GM12878 (cell line): ENCODE measurements around the gene SCRT2. TPM values are rescaled to one million over a fixed set of nuclear protein-coding genes. Genes with fewer than 3 reads are reported as not detected.

Source experiments
- ATAC-seq: fragments of 200-7000 bp; cut with Tn5 transposase; 3 replicates; pipeline ENCODE4 v1.9.1; 2020; ENCODE audit warnings: mild to moderate bottlenecking, moderate library complexity
- BruUV-seq: library from RNA; stranded (reverse); fragments of 400-500 nt; replicated peaks from 2 replicates; lab custom pipeline; 2021; lab: Mats Ljungman, UMichigan
- CTCF ChIA-PET: fragments of 300-600 bp; sonication (Branson Sonifier 250); formaldehyde crosslinking; extraction: SDS; loops from one replicate; lab custom pipeline; 2021; ENCODE audit warnings: inconsistent platforms; lab: Yijun Ruan, JAX
- POLR2A ChIA-PET: fragments of 350-600 bp; formaldehyde crosslinking; extraction: SDS; loops from one replicate; lab custom pipeline; 2021; ENCODE audit warnings: inconsistent platforms; lab: Charles Lee
- RAD21 ChIA-PET: fragments of 300-600 bp; sonication (Branson Sonifier 250); formaldehyde crosslinking; loops from one replicate; lab custom pipeline; 2023; ENCODE audit warnings: antibody characterized with exemption; ENCODE audit not compliant: unreplicated experiment; lab: Charles Lee
- SMC1A ChIA-PET: fragments of 300-600 bp; sonication (Branson Sonifier 250); formaldehyde crosslinking; loops from one replicate; lab custom pipeline; 2023; ENCODE audit not compliant: unreplicated experiment, uncharacterized antibody; lab: Charles Lee
- DNase-seq: peaks from one replicate; pipeline ENCODE4 v3.0.0-alpha.2; 2011; ENCODE audit warnings: low read depth, low spot score
- FAIRE-seq: peaks from 3 replicates; lab custom pipeline; 2011; peaks lifted over from hg19 to GRCh38; lab: Jason Lieb, UNC
- H2AFZ ChIP-seq: 2 replicates; pipeline ENCODE4 v1.6.0; 2011; ENCODE audit warnings: low read depth, low read length, control low read depth; ENCODE audit not compliant: control insufficient read depth
- H3K27ac ChIP-seq: 2 replicates; pipeline ENCODE4 v1.5.1; 2011; ENCODE audit warnings: control low read depth; ENCODE audit not compliant: control insufficient read depth, insufficient read depth
- H3K27me3 ChIP-seq, 2 experiments: replicated peaks in 1 of 2; 2 replicates each; pipeline versions ENCODE4 v1.6.0 to v1.6.1; 2011; ENCODE audit warnings: low read length in 1 of 2; ENCODE audit not compliant: control insufficient read depth in 2 of 2, insufficient read depth in 2 of 2
- H3K36me3 ChIP-seq, 2 experiments: 2 replicates each; pipeline ENCODE4 v1.5.1; 2011; ENCODE audit warnings: low read length in 1 of 2; ENCODE audit not compliant: control insufficient read depth in 2 of 2, insufficient read depth in 2 of 2
- H3K4me1 ChIP-seq: 2 replicates; pipeline ENCODE4 v1.6.1; 2011; ENCODE audit warnings: mild to moderate bottlenecking, low read length, moderate library complexity, mixed read lengths; ENCODE audit not compliant: control insufficient read depth, insufficient read depth
- H3K4me2 ChIP-seq: 2 replicates; pipeline ENCODE4 v1.6.0; 2011; ENCODE audit warnings: control low read depth; ENCODE audit not compliant: control insufficient read depth, insufficient read depth
- H3K4me3 ChIP-seq: fragments of 200-600 bp; sonication (generic); 2 replicates; pipeline ENCODE4 v1.5.1; 2016
- H3K79me2 ChIP-seq: 2 replicates; pipeline ENCODE4 v1.6.0; 2011; ENCODE audit warnings: low read length; ENCODE audit not compliant: control insufficient read depth, insufficient read depth
- H3K9ac ChIP-seq: 2 replicates; pipeline ENCODE4 v1.8.0; 2011; ENCODE audit warnings: low read length, control low read depth, mixed read lengths; ENCODE audit not compliant: control insufficient read depth, insufficient read depth
- H3K9me3 ChIP-seq: replicated peaks from 3 replicates; pipeline ENCODE4 v1.5.1; 2011; ENCODE audit warnings: mild to moderate bottlenecking, low read length; ENCODE audit not compliant: control insufficient read depth, insufficient read depth
- H4K20me1 ChIP-seq: 2 replicates; pipeline ENCODE4 v1.6.0; 2011; ENCODE audit not compliant: control insufficient read depth, insufficient read depth
- ATF3 ChIP-seq: IDR thresholded peaks from 2 replicates; pipeline ENCODE4 v1.6.1; 2011; ENCODE audit warnings: low read depth, mild to moderate bottlenecking, low read length, moderate library complexity, borderline replicate concordance; ENCODE audit errors: extremely low read depth
- CREM ChIP-seq: IDR thresholded peaks from 2 replicates; pipeline ENCODE4 v1.6.1; 2014; ENCODE audit warnings: antibody characterized with exemption, low read depth
- ELK1 ChIP-seq: IDR thresholded peaks from 2 replicates; pipeline ENCODE4 v1.6.1; 2012; ENCODE audit warnings: low read depth, low read length, improper control_type of control experiment
- IRF4 ChIP-seq: IDR thresholded peaks from 2 replicates; pipeline ENCODE4 v1.6.1; 2011; ENCODE audit warnings: low read depth, low read length
- NR2F1 ChIP-seq: fragments of 450-650 bp; conservative IDR thresholded peaks from 2 replicates; pipeline ENCODE4 v1.6.1; 2017; ENCODE audit warnings: mild to moderate bottlenecking
- PBX3 ChIP-seq: IDR thresholded peaks from 2 replicates; pipeline ENCODE4 v1.6.1; 2011; ENCODE audit warnings: mild to moderate bottlenecking, low read depth, low read length, moderate library complexity; ENCODE audit not compliant: insufficient replicate concordance
- PRDM15 ChIP-seq: fragments of 450-650 bp; formaldehyde crosslinking; IDR thresholded peaks from 2 replicates; pipeline ENCODE4 v1.4.0; 2020; ENCODE audit warnings: mild to moderate bottlenecking, moderate library complexity
- RFX5 ChIP-seq: IDR thresholded peaks from 2 replicates; pipeline ENCODE4 v1.6.1; 2011; ENCODE audit warnings: low read depth, low read length, improper control_type of control experiment
- SMAD5 ChIP-seq: IDR thresholded peaks from 2 replicates; pipeline ENCODE4 v1.6.1; 2016; ENCODE audit warnings: antibody characterized with exemption, low read depth
- SREBF2 ChIP-seq: IDR thresholded peaks from 2 replicates; pipeline ENCODE4 v1.6.1; 2012; ENCODE audit warnings: mild to moderate bottlenecking, low read length
- SRF ChIP-seq, 2 experiments: IDR thresholded peaks; 2 replicates each; pipeline ENCODE4 v1.6.1; 2011; ENCODE audit warnings: low read depth in 2 of 2, low read length in 2 of 2, mild to moderate bottlenecking in 1 of 2, moderate library complexity in 1 of 2
- ZNF217 ChIP-seq: fragments of 450-650 bp; IDR thresholded peaks from 2 replicates; pipeline ENCODE4 v1.6.1; 2017; ENCODE audit warnings: antibody characterized with exemption, mild to moderate bottlenecking
- ZNF687 ChIP-seq: fragments of 450-650 bp; IDR thresholded peaks from 2 replicates; pipeline ENCODE4 v1.6.1; 2017; ENCODE audit warnings: mild to moderate bottlenecking, moderate library complexity
- WGBS: methylation state at CpG from one replicate; pipeline ENCODE4 v1.1.6; 2016; ENCODE audit warnings: low lambda C conversion rate; ENCODE audit not compliant: insufficient replicate concordance, insufficient coverage; ENCODE audit errors: missing lambda C conversion rate; 5-methylcytosine and 5-hydroxymethylcytosine counted together
- in situ Hi-C: fragments of 300-500 bp; cut with MboI; formaldehyde crosslinking; loops from 9 replicates; pipeline ENCODE4 v1.14.3; 2018; ENCODE audit warnings: mixed read lengths
- intact Hi-C: fragments of 100-400 bp; cut with micrococcal nuclease; formaldehyde crosslinking; loops from one replicate; pipeline ENCODE4 v1.14.2; 2022; ENCODE audit not compliant: unreplicated experiment
- polyA plus RNA-seq, 11 experiments: library from polyadenylated mRNA; depleted of rRNA in 4 of 11; unstranded in 6 of 11; stranded (reverse) in 5 of 11; fragments of >200 nt; fragmentation: Nextera tagmentation in 4 of 11; fragmentation: Illumina TruSeq in 1 of 11; extraction: Ambion mirVana in 4 of 11; extraction: Trizol in 1 of 11; gene quantifications; 1 replicate in 1 of 11; 2 replicates in 10 of 11; pipeline versions ENCODE4 v1.2.1 to v1.2.3, GENCODE V29; 2011 to 2016; ENCODE audit warnings: inconsistent platforms in 2 of 11, missing spikeins in 2 of 11, low read depth in 1 of 11
- total RNA-seq, 4 experiments: library from RNA; depleted of rRNA in 3 of 4; stranded (reverse); fragments of >200 nt in 3 of 4; fragmentation: Illumina TruSeq in 1 of 4; extraction: Trizol in 1 of 4; gene quantifications; 2 replicates each; pipeline versions ENCODE4 v1.2.1 to v1.2.3, GENCODE V29; 2013 to 2021

SCRT2 gene
- total and polyA plus RNA-seq, 10 of the 15 experiments (the other 5 are each of a cell fraction or from before 2014, with no cell fraction given) = not detected

GRCh38 chr20:622161-622560, 53.4 kb downstream of the SCRT2 start:
- DNase-seq (no peak), FAIRE-seq (no peak), ATAC-seq (no peak)
- Histone ChIP-seq H3K27me3 (peaks cover 0 to 3% of the 10 kb centered on the region in 2 experiments; a peak in 2 of 4 replicates), H3K9ac (no peak overlapping the region), H3K79me2 (no peaks in the 10 kb centered on the region), H3K36me3 (no peaks in the 10 kb centered on the region), H2AFZ (no peak overlapping the region), H3K9me3 (peaks cover 4% of the 10 kb centered on the region), H3K4me2 (no peak overlapping the region), H3K27ac (no peak overlapping the region), H4K20me1 (no peaks in the 10 kb centered on the region), H3K4me1 (no peaks in the 10 kb centered on the region), H3K4me3 (no peak overlapping the region)
- in situ Hi-C loops (no loop called here), intact Hi-C loops (no loop called here)
- CTCF ChIA-PET = no interaction called here
- POLR2A ChIA-PET = no interaction called here
- SMC1A ChIA-PET = no interaction called here
- no TSS peak for BruUV-seq
- WGBS = 7% methylated on average over 7 of the region's 7 CpGs
- RAD21 ChIA-PET = no interaction called here
- TF ChIP-seq SMAD5 (no peak), SREBF2 (no peak), SRF (IDR thresholded peaks at IDR 0.05; ENCODE audit: low read depth in 2 of 2, low read length in 2 of 2) (no peak), PBX3 (no peak), ATF3 (no peak), IRF4 (no peak), ELK1 (no peak), PRDM15 (CRISPR knock-in tag) (no peak), CREM (no peak), NR2F1 (no peak), ZNF217 (no peak), ZNF687 (no peak), RFX5 (no peak)
